Thyroid gland (tissue), 4 donors: Measurements from ENCODE around the gene IL4R. TPM values are rescaled to one million over a fixed set of nuclear protein-coding genes. Genes with fewer than 3 reads are reported as not detected.

ENCODE experiments used
- DNase-seq, 2 donors: peaks; one replicate each; pipeline ENCODE4 v3.0.0-alpha.2; 2019
- H3K27ac ChIP-seq, 3 donors: fragments of 200-600 bp; sonication (generic); 1 replicate in 2 of 3; 2 replicates in 1 of 3; pipeline ENCODE4 v1.5.1; 2016 to 2019; ENCODE audit warnings: mild to moderate bottlenecking in 1 of 3, moderate library complexity in 1 of 3
- H3K27me3 ChIP-seq: fragments of 200-600 bp; sonication (generic); one replicate; pipeline ENCODE4 v1.5.1; 2019
- H3K36me3 ChIP-seq, 2 donors: fragments of 200-600 bp; sonication (generic); one replicate each; pipeline ENCODE4 v1.5.1; 2016 to 2019
- H3K4me1 ChIP-seq, 2 donors: fragments of 200-600 bp; sonication (generic); one replicate each; pipeline ENCODE4 v1.5.1; 2017 to 2019
- H3K4me3 ChIP-seq, 3 donors: fragments of 200-600 bp; sonication (generic); replicated peaks in 1 of 3; 1 replicate in 2 of 3; 2 replicates in 1 of 3; pipeline ENCODE4 v1.5.1; 2016; ENCODE audit warnings: mild to moderate bottlenecking in 1 of 3
- H3K9me3 ChIP-seq: fragments of 200-600 bp; sonication (generic); one replicate; pipeline ENCODE4 v1.5.1; 2017
- CTCF ChIP-seq, 6 experiments: fragments of 200-600 bp in 3 of 6; fragments of 450-650 bp in 3 of 6; sonication (generic) in 3 of 6; IDR thresholded peaks; one replicate each; pipeline ENCODE4 v1.5.1; 2016 to 2019; ENCODE audit warnings: antibody characterized with exemption in 6 of 6, mild to moderate bottlenecking in 2 of 6, inconsistent platforms in 1 of 6, moderate library complexity in 1 of 6
- POLR2A ChIP-seq, 2 donors: fragments of 450-650 bp; IDR thresholded peaks; one replicate each; pipeline ENCODE4 v1.6.1; 2017; ENCODE audit warnings: antibody characterized with exemption in 2 of 2, mild to moderate bottlenecking in 2 of 2, moderate library complexity in 1 of 2
- WGBS, 2 donors: methylation state at CpG; one replicate each; pipeline ENCODE4 v1.1.5; 2017; 5-methylcytosine and 5-hydroxymethylcytosine counted together
- intact Hi-C: fragments of 100-400 bp; cut with DNase I; formaldehyde crosslinking; loops from one replicate; pipeline ENCODE4 v1.15.1; 2023
- total RNA-seq, 4 donors: library from RNA; depleted of rRNA; stranded (reverse); fragments of >200 nt; gene quantifications; one replicate each; pipeline ENCODE4 v1.2.3, GENCODE V29; 2016

IL4R gene
- total RNA-seq, 4 donors from 2014 or later: 18.5 to 42.5 (median 21.7) TPM

GRCh38 chr16:27317738-27318391, 4.1 kb downstream of the IL4R start:
- Histone ChIP-seq H3K4me1 (peaks cover 11 to 57% of the 10 kb centered on the region in 2 donors), H3K27me3 (no peaks in the 10 kb centered on the region), H3K9me3 (no peaks in the 10 kb centered on the region), H3K27ac (peak overlapping the region in 1 of 3 donors; percentile 92), H3K4me3 (no peak overlapping the region), H3K36me3 (no peaks in the 10 kb centered on the region)
- no peak for TF ChIP-seq POLR2A (IDR thresholded peaks at IDR 0.05)
- no peak for TF ChIP-seq CTCF (IDR thresholded peaks at IDR 0.05)
- WGBS, 2 donors: 91% methylated on average over 10 of the region's 10 CpGs
- DNase-seq: no peak
- intact Hi-C loops: no loop called here

GRCh38 chr16:27318392-27319256, 4.8 kb downstream of the IL4R start:
- H3K4me3 ChIP-seq: no peak overlapping the region
- peaks cover 11 to 57% of the 10 kb centered on the region in 2 donors for H3K4me1 ChIP-seq
- H3K36me3 ChIP-seq: no peaks in the 10 kb centered on the region
- DNase-seq: peak; percentile 51 to 63
- intact Hi-C loops: no loop called here
- H3K27me3 ChIP-seq: no peaks in the 10 kb centered on the region
- H3K27ac ChIP-seq: peak overlapping the region; percentile 6 to 42 (median 13)
- TF ChIP-seq POLR2A (IDR thresholded peaks at IDR 0.05) (no peak), CTCF (IDR thresholded peaks at IDR 0.05) (no peak)
- H3K9me3 ChIP-seq: no peaks in the 10 kb centered on the region
- WGBS, 2 donors: 37 to 44% methylated on average over 17 to 18 of the region's 18 CpGs

DNA sequence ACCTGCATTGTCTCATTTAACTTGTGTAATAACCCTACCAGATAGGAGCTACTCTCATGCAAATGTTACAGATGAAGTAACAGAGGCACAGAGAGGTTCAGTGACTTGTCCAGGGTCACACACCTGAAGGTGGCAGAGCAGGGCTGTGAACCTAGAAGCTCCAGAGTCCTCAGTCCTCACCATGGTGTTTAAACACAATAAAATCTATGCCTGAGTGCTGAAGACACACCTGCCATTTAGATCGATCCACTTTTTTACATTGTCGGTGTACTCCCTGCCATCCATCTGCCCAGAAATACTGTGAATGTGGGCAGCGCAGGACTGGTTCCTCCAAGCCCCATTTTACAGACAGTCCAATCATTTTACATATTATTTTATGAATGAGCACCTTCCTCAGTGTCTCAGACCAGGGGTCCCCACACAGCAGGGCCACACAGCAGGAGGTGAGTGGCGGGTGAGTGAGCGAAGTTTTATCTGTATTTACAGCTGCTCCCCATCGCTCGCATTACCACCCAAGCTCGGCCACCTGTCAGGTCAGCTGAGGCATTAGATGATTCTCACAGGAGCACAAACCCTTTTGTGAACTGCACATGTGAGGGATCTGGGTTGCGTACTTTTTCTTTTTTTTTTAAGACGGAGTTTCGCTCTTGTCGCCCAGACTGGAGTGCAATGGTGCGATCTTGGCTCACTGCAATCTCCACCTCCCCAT, 5.6 kb downstream of the IL4R start:
- no peak for DNase-seq
- no peaks in the 10 kb centered on the region for H3K36me3 ChIP-seq
- TF ChIP-seq POLR2A (IDR thresholded peaks at IDR 0.05): no peak
- TF ChIP-seq CTCF (IDR thresholded peaks at IDR 0.05): no peak
- peak overlapping the region in 2 of 3 donors; percentile 6 to 13 for H3K27ac ChIP-seq
- no peaks in the 10 kb centered on the region for H3K9me3 ChIP-seq
- intact Hi-C loops: no loop called here
- peaks cover 11 to 62% of the 10 kb centered on the region in 2 donors for H3K4me1 ChIP-seq
- H3K4me3 ChIP-seq: no peak overlapping the region
- 87 to 98% methylated on average over 13 of the region's 13 CpGs for WGBS, 2 donors
- no peaks in the 10 kb centered on the region for H3K27me3 ChIP-seq

DNA sequence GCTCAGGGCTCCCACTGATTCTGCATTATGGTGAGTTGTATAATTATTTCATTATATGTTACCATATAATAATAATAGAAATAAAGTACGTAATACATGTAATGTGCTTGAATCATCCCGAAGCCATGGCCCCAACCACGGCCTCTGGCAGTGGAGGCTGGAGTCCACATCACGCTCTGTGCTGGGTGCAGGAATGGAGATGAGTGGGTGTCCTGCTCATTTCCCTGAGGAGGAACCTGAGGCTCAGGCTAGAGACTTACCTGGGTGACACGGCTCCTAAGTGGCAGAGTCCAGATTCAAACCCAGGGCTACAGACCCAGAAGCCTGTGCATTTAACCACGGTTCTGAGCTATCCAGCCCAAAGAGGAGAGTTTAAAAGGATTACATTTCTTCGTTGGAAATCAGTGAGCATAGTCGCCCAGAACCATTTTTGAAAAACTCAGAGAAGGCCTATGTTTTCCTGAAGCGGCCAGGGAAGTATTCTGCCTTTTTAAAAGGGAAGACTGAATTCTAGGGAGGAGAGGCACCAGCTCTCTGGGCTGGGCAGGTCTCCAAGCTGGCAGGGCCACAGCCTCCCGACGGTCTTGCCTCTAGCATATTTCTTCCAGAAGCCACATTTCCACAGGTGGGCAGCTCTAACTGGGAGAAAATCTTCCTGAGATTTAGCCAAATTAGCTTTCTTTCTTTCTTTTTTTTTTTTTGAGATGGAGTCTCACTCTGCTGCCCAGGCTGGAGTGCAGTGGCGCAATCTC, 6.7 kb downstream of the IL4R start:
- 75 to 78% methylated on average over 11 to 12 of the region's 12 CpGs for WGBS, 2 donors
- H3K9me3 ChIP-seq: no peaks in the 10 kb centered on the region
- H3K4me1 ChIP-seq: peaks cover 11 to 53% of the 10 kb centered on the region in 2 donors
- DNase-seq: peak; percentile 58 to 62
- H3K36me3 ChIP-seq: no peaks in the 10 kb centered on the region
- H3K27ac ChIP-seq: peak overlapping the region; percentile 10 to 52 (median 37)
- H3K4me3 ChIP-seq: no peak overlapping the region
- no peaks in the 10 kb centered on the region for H3K27me3 ChIP-seq
- no peak for TF ChIP-seq POLR2A (IDR thresholded peaks at IDR 0.05)
- no peak for TF ChIP-seq CTCF (IDR thresholded peaks at IDR 0.05)
- intact Hi-C loops: no loop called here
